Stimulated activated CD4-positive, alpha-beta T cell treated with anti-CD3 and anti-CD28 coated beads, Interleukin-1b, Interleukin-23, amount 100 ng/mL, for 48 hours (primary cell): ENCODE data around the gene FOXO3.

Experiments
- DNase-seq: peaks from one replicate; pipeline ENCODE4 v3.0.0-alpha.2; 2020

The FOXO3 gene

DNA sequence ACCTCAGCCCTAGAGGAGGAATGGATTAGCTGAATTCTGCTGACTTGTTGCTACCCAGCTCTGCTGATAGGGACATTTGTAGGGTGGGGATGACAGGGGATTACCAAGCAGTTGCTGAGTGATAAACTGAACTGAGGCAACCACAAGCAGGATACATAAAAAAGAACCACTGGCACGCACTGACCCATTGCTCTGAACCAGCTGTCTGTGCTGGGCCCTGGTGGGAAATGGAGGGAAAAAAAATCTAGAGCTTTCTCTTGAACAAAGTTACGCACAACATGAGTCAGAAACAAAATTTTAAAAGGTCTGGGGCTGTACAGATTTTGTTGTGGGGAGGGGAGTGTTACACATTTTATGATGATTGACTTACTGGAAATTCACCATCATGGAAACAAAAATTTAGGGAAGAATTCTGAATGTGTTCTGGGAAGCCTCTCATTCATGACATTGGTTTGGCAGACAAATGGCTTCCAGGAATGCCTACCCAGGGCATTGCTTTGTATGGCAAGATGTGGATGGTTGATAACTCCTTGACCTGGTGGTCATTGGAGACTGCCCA is 37.7 kb downstream of the FOXO3 start:
- DNase-seq = peak; percentile 24

DNA sequence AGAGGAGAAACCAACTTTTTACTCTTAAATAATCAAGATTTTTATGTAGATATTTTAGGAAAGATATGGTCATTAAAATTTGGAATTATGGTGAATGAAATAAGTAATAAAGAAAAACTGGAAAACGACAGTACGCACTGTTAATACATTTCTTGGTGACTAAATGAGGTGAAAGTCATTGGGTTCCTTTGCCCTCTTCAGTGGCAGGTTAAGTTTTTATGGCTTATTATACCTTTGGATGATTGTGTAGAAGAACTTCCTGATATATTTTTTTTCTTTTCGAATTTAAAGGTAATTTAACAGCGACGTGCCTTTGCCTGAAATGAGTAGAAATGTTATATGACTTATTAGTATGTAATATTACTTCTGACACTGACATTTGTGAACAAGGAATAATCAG is 43.4 kb downstream of the FOXO3 start:
- no peak for DNase-seq

DNA sequence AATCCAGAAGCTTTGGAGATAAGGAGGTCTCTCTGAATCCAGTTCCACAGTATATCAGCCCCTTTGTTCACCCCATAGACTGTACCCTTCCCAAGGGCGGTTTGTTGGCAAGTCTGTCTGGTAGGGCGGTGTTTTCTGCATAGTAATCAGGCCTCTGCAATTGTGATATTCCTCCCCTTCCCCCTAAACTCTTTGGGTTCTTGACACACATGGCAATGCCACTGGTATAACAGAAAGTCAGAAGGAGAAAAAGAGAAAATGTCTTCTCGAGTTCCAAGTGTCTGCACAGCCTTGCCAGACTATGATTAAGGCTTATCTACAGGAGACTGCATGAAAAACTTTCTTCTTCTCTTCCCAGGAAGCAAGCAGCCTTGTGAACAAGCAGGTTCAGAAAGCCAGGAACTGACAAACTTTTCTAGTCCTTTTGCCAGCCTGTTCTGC is 45.6 kb downstream of the FOXO3 start:
- no peak for DNase-seq

DNA sequence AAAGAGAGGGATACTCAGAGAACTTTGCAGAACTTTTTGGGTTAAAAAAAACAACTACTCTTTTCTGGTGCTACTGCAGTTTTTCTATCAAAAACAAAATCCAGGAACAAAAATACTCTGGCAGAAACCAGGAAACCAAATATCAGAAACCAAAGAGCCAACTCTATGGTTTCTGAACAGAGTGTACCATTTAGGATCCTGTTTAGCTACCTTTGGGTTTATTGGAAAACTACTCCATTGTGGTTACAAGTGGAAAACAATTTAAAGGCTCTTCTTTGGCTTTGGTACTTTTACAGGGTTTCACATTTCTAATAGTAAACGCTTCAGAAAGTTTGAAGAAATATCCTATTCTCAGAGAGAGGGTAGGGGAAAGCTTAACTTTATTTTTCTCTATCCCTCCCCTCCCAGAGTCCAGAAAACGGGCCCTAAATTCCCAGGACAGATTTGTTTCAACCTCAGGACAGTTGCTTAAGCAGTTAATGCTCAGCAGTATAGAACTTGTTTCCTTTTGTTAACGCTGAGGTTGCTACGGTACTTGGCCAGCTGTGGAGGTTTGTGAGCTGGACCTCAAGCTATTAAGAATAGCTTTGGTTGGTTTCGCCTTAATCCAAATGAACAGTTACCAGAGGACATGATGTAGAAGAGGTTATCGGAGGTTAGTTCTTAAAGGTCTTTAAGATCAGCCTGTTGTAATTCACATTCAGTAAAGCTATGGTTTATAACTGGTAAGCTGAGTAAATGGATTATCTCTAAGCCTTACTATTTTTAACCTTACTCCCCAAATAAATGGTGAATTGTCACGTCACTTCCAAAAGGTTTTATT is 47.9 kb downstream of the FOXO3 start:
- DNase-seq = no peak

DNA sequence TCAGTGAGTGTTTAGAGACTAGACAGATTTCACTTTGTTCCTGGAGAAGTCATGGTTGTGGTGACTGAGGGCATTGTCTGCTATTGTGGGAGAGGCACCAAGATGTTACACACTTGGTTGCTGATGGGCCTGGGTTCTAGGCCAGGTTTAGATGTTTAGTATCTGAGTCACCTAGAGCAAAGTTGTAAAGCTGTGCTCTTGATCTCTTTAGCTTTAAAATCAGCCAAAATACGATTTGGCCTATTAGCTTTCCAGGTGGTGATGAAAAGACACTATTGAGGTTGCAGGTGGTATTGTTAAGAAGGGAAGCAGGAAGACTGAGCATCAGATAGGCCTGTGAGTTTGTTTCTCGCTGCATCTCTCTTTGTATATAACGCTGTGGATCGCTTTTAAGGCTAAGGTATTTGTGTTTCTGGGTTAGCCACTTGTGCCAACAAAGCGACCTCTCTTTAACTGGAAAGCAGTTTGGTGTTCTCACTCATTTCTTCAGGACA is 48.6 kb downstream of the FOXO3 start:
- no peak for DNase-seq

DNA sequence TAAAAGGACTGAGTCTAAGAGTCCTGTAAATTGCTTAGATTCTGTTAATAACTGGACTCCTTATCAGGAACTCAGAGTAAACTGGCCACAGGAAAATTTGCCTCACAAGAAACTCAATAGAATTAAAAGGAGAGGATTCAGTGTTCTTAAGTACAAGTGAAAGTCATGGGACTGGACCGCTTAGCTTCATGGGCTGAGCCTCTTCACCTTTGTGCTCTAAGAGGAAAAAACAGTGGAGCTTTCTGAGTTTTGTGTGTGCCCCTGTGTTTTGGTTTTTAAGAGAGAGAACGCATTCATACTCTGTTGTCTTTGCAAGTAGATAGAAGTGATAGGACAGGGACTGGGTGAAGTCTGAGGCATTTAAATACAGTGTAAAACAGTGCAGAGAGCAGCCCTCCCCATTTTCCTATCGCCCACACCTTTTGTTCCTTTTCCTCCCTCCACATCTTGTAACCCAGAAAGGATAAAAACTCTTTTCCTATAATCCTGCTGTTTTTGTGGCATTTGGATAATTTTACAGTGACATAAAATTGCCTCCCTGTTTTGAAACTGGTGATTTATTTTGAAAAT is 49.6 kb downstream of the FOXO3 start:
- no peak for DNase-seq

DNA sequence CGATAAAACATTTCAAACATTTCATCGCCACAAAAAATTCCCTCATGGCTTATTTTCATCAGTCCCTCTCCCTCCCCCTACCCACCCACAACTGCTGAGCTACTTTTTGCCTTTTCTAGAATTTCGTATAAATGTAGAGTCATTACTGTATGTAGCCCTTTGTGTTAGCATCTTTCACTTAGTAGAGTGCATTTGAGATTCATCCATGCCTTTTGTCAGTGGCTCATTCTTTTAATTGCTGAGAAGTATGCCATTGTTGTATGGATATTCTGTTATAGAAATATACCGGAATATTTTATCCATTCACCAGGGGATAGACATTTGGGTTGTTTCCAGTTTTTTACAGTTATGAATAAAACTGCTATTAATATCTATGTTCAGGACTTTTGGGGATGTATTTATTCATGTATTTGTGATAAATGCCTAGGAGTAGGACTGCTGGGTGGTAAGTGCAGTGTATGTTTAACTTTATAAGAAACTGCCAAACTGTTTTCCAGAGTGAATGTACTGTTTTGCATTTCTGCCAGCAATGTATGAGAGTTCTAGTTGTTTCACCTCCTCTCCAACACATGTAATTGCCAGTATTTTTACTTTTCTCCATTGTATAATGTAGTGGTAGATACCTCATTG is 50.4 kb downstream of the FOXO3 start:
- DNase-seq = no peak

DNA sequence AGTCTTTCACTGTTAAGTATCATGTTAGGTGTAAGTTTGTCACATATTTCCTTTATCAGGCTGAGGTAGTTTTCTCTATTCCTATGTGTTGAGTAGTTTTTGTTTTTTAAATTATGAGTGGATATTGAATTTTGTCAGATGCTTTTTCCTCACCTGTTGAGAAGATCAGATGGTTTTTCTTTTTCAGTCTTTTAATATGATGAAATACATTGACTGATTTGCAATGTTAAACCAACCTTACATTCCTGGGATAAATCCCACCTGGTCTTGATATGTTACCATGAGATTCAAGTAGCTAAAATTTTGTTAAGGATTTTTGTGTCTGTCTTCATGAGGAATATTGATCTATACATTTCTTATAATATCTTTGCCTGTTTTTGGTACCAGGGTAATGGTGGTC is 52.1 kb downstream of the FOXO3 start:
- DNase-seq = no peak

DNA sequence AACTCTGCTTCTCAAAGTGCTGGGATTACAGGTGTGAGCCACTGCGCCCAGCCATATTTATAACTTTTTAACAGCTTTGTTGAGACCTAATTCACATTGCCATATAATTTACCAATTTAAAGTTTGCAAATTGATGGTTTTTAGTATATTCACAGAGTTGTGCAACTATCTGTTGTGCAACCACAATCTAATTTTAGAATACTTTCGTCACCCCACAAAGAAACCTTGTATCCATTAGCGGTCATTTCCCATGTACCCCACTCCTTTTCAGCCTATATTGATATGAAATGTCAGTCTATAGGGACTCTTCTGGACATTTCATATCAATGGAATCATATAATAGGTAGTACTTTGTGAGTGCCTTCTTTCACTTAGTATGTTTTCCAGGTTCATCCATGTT is 55.8 kb downstream of the FOXO3 start:
- no peak for DNase-seq

DNA sequence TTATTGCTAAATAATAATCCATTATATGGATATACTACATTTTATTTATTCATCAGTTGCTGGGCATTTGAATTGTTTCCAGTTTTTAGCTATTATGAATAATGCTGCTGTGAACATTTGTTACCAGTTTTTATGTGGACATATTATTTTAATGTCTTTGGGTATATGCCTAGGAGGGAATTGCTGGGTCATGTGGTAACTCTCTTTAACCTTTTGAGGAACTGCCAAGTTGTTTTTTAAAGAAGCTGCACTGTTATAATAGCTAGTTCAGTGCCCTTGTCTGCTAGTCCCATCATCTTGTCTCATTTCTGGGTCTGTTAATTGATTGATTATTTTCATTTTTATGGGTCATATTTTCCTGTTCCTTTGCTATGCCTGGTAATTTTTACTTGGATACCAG is 56.3 kb downstream of the FOXO3 start:
- no peak for DNase-seq

DNA sequence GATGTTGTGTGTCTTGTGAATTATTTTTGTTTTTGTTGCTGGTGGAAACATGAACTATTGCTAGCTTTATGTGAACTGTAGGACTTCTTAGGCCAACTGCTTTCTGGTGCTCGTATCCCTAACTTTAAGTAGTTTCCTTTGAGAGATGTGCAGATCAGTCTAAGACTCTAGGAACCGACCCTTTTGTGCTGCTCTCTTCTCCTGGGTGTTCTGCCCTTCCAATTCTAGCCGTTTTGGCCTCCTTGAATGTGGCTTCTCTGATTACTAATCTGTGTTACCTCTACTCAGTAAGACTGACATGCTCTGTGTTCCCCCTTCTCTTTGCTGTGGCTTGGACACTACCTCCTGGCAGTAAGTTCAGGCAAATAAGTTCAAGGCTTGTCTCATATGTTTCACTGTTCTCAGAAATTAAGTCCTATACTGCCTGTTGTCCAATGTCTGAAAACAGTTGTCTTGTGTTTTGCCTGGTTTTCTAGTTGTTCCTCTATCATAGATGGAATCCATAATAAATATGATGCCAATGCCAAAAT is 58.0 kb downstream of the FOXO3 start:
- DNase-seq = no peak

DNA sequence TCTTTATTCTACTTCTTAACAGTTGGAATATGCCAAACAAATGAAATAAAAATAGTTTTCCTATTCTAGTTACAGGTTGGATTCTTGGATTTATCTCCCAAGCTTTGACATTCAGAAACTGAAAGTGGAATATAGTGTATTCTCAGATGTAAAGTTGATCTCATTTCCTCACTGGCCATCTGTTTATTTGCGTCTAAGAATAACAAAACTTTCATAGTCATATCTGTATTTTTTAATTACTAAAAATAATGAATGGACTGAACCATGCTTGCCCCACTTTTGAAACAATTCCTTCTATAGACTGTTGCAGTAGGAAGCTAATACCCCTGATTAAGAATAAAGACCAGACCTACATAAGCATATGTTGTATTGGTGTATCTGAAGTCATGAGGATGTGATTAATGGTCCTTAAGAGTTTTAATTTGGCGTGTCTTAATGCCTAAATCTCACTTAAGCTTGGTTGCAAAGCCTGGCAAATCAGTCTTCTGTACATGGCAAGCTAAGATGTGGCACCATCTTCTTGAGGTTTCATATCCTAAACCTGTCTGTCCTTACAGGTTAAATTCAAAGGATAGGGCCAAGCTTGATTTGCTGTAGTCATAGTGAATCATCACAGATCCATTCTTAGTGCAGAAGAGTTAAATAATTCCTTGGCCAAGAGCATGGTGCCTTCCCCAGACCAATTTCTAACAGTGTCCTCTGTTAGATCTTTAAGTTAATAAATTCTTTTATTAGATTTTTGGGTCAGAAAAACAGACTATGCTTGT is 58.9 kb downstream of the FOXO3 start:
- no peak for DNase-seq

DNA sequence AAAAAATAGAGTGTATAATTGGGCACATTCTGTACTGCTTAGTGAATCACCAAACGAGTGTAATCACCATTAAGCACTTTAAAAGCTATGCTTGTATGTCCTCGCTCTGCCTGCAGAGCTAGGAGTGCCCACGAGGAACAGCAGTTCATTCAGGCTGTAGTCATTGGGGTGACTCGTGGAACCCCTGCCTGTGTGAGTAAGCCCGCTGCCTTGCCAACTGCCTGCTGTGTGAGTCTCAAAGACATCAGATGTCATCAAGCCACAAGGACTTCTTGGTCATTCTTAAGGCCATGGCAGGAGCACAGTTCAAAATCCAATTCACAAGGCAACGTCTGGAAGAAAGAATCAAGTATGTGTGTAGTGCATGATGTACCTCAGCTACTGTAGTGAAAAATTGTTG is 60.4 kb downstream of the FOXO3 start:
- DNase-seq = peak; percentile 69

DNA sequence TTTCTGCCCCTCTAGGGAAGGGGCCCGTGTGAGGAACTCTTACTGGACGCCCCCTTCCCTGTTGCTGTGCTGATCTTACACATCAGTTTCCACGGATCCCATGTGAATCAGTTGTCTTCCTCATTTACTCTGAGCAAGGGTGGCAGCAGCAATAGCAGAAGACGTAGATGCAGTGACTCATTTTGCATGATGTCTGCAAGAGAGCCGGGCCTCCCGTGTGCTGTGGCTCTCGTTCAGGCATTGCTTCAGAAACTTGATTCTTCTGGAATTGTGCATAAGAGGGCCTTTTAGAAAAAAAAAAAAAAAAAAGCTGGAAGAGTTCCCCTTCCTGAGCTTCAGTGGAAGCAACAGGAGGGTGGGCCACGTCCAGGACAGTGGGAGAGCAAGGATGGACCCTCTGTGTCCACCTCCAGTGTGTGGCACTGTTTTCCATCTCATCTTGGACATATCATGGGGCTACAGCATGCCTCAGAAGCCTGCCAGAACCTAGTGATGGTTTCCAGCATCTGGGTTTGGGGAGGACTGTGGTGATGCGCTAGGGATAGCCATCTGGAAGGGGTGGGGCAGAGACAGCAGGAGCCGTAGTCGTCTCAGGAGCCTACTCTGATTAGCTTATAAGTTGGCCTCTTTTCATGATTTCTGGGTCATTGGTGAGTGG is 62.1 kb downstream of the FOXO3 start:
- DNase-seq = no peak

DNA sequence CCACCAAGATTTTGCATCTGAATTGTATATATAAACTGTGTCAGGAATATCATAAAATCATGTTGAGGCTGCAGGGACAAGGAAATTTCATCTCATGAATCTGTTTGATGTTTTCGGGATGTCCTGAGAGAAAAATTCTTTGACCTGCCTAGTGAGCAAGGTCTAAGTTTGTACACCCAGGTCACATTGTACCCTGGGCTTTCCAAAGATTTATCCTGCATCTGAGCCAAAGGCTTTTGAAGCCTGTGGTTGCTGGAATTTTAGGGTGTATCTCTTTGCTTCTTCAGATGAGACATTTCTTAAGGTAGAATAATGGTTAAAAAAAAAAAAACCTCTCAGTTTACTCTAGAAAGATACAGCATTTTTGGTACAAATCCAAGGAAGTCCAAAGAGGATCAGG is 63.3 kb downstream of the FOXO3 start:
- no peak for DNase-seq

DNA sequence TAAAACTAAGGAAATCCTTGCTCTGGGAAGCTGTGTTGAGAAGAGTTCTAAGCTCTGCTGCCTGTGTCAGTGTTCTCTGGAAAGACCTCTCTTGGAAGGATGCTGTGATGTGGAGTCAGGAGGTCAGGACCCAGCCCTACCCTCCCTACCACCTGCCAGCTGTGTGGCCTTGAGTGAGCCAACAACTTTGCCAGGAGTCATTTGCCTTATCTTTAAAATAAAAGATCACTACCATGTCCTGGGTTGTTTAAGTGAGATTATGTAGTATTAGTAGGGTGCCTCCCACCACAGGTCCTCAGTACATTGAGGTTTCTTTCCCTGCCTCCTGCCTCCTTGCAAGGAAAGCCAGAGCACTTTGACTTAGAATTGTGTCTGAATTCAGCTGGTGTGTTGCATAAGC is 64.9 kb downstream of the FOXO3 start:
- no peak for DNase-seq

DNA sequence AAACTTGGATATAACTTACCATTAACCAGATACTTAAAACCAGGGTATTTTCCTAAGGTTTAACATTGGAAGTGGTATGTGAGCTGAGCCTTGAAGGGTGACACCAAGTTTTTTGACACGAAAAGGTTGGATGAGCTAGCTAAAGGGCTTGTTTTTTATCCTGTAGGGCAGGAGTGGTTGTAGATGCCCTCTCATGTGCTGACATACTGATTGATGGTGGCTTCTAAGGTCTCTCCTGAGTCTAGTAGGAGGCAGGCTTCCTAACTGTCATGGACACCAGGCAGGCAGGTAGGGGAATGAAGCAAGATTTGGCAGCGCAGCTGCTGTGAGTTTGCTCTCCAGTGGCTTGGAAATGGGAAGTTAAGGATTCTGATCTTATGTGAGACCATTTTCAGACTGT is 66.1 kb downstream of the FOXO3 start:
- no peak for DNase-seq

DNA sequence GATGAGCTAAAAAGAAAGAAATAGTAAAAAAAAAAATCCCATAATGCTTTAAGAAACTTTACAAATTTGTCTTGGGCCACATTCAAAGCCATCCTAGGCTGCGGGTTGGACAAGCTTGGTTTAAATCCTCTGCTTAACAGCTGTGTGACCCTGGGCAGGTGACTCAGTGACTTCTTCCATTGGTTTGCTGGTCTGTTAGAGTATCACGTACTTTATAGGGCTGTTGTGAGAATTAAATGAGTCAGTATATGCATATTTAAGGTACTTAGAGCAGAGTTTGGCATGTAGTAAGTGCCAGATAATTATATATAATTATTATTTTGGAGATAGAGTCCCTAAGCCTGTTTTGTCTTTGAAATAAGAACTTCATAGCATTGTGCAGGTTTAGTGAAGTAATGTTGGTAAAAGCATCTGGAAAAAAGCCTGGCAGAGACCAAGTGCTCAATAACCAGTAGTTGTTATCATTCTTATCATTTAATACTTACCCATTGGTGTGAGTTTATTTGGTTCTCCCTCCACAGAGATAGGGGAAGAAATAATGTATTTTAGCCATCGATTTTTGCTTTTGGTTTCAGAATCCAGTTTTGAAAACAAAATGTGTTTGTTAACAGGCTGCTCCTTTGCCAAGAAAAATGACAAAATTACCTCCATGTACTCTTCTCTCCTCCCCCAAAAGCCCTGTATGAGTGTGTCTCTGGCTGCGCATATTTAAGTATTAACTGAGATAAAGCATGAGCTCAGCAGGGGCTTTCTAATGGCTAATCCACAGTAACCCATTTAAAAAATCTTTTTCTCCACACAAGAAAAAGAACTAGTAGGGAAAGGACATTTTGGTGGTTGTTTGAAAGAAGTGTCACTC is 67.2 kb downstream of the FOXO3 start:
- no peak for DNase-seq

DNA sequence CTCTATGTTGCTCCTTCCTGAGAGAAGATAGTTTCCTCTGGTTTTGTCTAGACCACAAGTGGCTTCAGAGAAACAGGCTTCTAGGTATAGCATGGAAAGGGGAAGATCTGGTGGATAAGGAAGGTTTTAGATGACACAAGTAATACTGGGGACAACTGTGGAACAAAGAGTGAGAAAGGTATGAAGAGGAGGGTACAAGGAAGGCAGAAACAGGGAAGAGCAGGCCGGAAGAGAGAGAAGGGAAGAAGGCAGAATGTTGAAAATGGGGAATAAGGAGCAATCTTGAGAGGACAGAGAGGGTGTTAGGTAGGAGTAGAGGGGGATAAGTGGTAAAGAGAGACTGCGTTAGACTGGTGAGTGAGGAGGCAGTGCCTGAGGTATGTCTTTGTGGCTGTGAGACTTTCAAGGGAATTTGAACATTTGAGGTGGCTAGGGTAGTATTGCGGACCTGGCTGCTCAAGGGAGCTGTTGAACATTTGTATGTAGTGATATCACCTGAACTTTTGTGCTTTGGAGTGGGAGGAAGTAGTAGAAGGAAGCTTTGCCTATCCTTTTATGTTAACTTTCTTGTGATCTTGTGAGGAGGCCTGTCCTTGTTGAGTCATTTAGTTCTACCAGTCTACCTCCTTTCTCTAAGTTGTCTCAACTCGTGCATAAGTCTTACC is 69.5 kb downstream of the FOXO3 start:
- no peak for DNase-seq

DNA sequence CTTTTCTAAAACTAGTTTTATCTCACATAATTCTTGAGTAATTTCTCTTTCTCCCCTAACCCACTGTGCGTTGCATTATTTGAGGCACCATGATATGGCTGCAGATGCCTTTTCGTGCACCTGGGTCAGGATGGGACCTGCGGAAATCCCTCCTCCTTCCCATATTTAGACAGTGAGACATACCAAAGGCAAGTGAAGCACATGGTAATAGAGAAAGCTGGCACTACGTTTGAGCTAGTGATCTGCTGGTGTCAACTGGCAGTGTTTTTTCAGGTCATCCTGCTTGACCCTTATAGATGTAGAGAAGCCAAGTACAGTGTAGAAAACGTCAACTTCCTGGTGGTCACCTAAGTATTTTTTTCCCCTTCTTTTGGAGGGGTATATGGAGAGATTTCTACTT is 71.7 kb downstream of the FOXO3 start:
- no peak for DNase-seq

DNA sequence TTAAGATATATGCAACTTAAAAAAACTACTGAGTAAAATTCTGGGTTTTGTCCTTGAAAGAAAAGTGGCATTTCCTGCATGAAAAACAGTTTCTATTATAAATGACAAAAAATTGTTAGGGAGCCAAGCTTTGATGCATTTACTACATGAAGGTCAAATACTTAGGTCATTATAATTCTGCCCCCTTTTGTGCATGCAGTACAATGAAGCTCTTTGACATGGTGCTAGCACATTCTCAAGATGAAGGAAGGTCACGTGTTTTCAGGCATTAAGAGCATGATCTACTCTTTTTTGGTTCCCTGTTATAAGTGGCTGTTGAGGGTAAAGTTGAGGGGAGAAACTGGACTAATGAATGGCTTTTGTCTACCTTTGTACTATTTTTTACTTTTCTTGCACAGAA is 72.7 kb downstream of the FOXO3 start:
- no peak for DNase-seq
